Right forelimb (tissue), 1 donor: ENCODE results near the gene DISC1.

Source experiments
- DNase-seq: peaks from one replicate; pipeline ENCODE4 v3.0.0-alpha.2; 2018

Gene DISC1

DNA sequence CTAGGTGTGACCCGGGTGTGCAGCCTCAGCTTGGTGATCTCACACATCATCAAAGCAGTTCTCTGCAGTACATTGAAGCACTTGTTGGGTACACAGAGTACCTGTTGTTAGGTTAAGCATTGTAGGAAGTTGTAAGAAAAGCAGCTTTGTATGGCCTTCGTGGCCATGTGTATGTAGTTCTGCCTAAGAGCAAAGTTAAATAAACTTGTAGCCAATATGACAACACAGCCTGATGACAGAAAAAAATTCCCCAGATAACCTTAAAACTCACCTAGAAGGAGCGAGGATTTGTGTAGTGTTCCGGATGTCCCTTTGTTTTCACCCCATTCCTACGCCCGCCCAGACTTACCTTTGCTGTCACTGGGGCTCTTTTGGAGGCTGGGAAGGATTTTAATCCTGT is 48.0 kb downstream of the DISC1 start:
- no peak for DNase-seq

DNA sequence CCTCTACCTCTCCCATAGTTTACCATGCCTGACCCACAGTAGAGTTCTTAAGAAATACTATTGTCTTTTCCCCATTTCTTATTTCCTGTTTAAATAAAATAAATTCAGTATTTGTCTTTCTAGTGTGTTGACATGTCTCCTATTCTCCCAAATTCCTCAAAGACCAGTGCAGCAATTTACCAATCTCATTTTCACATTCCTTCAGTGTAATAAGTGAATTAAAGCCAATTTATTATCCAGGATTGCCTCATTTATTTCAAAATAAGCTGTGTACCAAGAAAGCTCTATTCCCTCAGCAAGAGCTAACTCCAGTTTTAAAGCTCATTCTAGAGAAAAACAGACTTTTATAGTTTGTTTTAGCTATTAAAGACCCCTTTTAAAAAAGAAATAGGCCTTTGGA is 49.9 kb downstream of the DISC1 start:
- no peak for DNase-seq

DNA sequence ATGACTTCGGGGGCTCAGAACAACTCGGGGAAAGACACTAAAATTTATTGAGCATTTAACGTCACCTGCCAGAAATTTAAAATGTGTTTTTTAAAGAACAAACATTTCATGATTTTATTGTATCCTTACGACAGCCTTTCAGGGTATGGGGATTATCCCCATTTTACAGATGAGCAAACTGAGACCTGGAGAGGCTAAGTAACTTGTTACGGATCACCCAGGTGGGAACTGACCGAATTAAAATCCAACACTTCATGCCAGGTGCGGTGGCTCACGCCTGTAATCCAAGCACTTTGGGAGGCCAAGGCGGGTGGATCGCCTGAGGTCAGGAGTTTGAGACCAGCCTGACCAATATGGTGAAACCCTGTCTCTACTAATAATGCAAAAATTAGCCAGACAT is 50.9 kb downstream of the DISC1 start:
- DNase-seq, result no peak

DNA sequence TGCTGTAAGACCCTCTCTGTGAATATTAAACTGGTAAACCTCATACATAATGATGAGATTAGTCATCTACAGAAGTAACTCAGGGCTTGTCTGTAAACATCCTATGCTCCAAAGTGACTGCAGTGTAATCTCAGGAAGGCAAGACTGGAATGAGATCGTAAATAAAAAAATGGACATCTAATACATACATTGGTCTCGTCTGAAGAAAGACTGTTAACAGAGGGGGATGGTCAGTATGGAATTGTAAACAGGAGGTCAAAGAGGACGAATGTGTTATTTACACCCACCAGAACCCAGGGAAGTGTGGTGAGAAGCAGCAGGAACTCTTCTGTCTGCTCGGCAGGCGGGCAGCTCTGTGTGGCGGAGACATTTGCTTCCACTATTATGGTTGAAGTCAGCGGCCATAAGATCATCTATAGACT is 51.4 kb downstream of the DISC1 start:
- DNase-seq, result no peak

DNA sequence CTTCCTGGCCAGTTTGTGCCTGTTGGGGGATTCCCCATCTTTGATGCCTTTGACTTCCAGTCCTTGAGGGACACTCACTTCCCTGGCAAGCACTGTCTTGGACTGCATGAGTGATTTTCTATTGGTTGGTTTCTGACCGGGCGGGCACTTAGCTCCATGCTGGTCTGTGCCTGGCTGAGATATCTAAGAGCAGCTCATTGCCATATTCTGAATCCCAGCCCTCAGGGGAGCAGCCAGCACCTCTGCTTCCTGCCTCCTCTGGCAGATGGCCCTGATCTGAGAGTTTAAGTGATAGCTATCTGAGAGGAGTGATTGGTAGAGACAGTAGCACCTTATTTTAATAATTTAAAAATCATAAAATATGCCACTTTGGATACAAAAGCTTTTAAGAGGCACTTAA is 52.5 kb downstream of the DISC1 start:
- no peak for DNase-seq

DNA sequence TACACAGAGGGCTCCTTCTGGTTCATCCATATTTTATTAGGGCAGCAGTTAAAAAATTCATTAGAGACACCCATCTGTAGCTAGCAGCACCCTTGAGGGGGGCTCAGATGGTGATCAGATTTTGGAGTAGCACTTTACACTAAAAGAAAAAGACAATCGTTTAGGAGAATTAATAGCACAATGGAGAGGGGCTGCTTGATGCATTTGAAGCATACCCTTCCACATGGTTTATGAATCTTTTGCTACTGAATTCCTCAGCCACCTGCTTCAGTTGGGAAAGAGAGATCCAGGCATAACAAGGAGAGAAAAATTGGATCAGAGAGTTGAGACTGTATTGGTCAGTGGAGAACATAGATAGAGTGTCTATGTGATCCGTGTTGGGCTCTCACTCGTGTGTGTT is 54.4 kb downstream of the DISC1 start:
- no peak for DNase-seq

DNA sequence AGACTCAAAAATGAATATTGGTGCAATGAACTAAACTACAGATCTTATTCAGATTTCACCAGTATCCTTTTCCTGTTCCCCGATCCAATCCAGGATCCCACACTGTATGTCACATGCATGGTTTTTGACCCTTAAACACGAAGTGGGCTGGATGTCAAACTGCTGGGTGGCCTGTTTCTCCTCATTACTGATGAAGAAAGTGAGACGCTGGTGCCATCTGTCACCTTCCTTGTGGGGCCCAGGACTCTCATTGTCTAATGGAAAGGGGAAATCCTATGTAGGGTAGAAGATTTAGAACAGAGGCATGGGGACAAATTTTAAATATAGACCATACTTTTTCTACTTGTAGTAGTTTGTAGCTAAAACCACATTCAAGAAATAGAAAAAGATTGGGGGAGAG is 56.2 kb downstream of the DISC1 start:
- no peak for DNase-seq

DNA sequence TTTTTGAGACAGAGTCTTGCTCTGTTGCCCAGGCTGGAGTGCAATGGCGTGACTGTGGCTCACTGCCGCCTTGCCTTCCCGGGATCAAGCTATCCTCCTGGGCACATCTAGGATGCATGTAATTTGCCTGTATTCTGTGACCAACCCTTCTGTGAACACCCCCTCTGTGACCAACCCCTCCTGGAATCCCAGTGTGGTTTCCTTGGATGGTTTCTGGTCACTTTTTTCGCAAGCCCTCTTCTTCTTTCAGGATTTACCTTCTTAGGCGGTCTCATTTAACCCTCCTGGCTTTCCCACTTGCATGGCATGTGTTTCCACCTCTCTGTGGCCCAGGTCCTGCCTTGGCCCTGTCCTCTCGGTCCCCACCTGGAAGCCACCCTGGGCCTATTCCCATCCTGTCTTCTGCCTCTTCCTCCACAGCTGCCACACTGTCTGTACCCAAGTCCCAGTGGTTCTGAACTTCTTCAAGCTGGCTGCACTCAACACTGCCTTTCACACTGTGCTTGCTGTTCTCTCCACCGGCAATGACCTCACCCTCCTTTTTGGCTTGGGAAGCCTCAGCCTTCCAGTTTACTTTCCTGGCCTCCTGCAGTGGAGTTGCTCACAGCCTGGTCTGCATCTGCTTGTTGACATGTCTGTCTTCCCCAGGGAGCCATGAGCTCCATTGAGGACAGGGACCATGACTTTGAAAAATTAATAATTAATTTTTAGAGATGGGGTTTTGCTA is 57.0 kb downstream of the DISC1 start:
- DNase-seq, result no peak

DNA sequence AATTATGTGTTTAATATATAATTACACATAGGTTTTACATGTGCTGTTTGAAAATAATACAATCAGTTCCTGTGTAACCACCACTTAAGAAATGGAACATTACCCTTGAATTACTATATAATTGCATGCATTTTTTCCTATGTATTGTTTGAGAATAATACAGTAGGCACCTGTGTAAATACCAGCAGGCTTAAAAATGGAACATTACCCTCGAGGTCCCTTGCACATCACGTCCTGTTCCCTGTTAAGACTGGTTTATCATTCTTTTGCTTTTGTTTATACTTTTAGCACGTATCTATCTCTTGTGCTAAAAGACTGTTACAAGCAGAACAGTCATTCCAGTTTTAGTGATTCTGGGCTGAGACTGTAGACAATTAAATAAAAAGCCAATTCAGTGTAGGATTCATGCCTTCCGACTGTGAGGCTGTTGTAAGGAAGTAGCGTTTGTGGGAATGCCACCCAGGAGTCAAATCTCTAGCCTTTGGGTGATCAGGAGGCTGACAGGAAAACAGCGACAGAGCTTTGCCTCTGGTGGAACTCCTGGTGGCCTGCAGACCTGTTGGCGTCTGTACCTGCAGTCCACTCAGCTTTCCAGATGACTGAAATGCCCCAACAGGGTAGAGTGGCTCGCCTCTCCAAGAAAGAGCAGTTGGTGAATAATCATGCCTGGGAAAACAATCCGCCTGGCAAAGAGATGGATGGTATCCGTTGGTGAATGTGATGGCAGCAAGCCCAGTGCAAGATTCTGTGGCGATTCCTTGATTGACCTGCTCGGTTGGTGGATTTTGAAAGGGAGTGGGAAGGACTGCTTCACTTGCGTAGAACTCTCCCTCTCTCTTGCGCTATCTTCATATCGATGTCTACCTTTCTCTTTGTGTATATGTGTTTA is 58.0 kb downstream of the DISC1 start:
- DNase-seq, result no peak

DNA sequence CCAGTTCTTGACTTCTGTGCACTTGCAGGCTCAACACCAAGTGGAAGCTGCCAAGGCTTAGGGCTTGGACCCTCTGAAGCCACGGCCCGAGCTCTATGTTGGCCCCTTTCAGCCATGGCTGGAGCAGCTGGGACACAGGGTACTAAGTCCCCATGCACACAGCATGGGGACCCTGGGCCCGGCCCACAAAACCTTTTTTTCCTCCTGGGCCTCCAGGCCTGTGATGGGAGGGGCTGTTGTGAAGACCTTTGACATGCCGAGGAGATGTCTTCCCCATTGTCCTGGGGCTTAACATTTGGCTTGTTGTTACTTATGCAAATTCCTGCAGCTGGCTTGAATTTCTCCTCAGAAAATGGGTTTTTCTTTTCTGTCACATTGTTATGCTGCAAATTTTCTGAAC is 59.8 kb downstream of the DISC1 start:
- no peak for DNase-seq

DNA sequence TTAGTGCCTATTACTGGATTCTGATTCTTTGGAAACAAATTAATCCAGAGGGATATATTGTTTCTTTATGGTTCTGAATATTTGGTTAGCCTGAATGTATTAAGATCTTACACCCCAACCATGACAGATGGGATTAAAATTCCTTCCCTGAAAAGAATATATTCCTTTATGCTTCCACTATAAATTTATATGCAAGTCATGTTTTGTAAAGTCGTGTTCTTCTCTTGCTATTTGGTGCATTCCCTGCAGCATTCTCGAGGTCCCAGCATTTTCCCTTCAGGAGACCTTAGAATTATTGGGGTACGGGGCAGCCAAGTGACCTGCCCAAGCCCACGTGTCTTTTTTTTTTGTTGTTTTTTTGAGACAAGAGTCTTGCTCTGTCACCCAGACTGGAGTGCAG is 62.4 kb downstream of the DISC1 start:
- no peak for DNase-seq

DNA sequence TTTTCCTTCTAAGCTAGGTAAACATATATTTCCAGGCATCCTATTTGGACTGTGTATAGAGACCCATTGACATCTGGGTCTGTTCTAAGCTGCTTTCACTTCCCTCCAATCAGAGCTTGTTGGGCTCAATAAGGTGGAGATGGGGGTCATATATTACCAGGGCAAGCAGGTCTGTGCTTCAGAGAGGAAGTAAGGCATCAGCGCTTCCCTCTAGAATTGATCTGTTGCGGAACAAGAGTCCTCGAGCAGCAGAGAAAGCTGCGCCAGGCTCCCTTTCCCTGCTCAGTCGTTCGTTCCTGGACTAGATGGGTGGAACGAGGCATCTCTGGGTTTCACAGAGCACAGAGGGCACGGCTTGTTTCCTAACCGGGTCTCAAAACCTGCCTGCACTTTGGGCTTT is 63.5 kb downstream of the DISC1 start:
- DNase-seq, result no peak

DNA sequence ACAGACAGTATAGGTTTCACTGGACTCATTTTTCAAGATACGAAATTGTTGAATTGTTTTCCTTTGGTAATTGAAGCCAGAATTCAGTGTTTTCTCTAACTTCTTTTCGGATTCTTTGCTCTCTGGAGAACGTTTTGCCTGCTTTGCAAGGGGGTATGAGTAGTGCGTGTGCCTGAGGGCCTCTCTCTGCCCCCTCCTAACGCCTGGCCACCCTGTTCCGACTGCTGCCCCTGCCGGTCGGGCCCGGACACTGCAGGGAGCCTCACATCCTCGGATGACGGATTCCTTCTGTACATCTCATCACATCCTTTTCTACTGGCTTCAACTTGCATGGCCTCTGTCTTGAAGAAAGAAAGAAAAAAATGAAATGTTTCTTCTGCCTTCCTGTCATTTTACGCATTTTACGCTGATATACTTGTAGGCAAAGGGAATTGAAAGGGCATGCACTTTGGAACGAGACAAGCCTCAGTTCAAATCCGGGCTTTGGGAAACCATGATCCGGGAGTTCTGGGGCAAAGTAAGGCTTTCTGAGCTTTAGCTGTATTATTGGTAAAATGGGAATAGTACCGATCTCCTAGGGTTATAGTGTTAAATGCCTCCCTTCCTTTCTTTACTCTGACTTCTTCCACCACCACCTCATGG is 65.1 kb downstream of the DISC1 start:
- no peak for DNase-seq

DNA sequence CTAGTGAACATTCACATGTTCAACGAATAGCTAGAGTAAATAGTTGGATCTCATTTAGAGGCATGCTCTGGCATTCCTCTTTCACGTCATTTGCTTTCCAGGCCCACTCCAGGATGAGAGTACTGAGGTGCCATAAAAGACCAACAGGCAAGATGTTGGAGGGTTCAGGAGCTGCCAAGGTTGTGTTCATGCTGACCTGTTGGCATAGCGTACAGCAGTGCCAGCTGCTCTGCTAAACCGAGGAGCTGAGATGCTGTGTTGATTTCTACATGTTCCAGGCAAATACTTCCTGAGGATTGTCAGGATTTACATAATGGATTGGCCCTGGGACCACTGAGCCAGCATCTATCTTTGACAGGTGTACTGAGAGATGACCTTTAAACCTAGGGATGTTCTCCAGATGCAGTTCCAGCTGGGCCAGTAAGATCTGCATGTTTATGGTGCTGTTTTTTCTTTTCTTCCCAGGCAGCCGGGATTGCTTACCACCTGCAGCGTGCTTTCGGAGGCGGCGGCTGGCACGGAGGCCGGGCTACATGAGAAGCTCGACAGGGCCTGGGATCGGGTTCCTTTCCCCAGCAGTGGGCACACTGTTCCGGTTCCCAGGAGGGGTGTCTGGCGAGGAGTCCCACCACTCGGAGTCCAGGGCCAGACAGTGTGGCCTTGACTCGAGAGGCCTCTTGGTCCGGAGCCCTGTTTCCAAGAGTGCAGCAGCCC is 66.9 kb downstream of the DISC1 start:
- DNase-seq, result no peak

DNA sequence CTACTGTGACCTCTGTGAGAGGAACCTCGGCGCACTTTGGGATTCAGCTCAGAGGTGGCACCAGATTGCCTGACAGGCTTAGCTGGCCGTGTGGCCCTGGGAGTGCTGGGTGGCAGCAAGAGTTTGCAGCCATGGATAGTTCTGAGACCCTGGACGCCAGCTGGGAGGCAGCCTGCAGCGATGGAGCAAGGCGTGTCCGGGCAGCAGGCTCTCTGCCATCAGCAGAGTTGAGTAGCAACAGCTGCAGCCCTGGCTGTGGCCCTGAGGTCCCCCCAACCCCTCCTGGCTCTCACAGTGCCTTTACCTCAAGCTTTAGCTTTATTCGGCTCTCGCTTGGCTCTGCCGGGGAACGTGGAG is 67.5 kb downstream of the DISC1 start:
- peak; percentile 56 for DNase-seq

DNA sequence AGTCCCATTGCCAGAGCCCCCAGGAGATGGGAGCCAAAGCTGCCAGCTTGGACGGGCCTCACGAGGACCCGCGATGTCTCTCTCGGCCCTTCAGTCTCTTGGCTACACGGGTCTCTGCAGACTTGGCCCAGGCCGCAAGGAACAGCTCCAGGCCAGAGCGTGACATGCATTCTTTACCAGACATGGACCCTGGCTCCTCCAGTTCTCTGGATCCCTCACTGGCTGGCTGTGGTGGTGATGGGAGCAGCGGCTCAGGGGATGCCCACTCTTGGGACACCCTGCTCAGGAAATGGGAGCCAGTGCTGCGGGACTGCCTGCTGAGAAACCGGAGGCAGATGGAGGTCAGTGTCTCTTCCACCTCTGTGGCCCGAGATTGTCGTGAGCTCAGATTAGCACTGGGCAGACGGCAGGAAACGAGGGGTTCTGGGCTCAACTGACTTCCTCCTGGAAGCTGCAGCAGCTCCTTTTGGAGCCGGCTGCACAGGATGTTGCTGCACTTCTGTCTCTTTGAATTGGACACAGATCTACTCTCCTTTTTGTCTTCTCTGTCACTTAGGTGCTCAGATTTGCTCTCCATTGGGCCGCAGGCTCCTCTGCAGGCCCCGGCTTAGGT is 68.0 kb downstream of the DISC1 start:
- no peak for DNase-seq

DNA sequence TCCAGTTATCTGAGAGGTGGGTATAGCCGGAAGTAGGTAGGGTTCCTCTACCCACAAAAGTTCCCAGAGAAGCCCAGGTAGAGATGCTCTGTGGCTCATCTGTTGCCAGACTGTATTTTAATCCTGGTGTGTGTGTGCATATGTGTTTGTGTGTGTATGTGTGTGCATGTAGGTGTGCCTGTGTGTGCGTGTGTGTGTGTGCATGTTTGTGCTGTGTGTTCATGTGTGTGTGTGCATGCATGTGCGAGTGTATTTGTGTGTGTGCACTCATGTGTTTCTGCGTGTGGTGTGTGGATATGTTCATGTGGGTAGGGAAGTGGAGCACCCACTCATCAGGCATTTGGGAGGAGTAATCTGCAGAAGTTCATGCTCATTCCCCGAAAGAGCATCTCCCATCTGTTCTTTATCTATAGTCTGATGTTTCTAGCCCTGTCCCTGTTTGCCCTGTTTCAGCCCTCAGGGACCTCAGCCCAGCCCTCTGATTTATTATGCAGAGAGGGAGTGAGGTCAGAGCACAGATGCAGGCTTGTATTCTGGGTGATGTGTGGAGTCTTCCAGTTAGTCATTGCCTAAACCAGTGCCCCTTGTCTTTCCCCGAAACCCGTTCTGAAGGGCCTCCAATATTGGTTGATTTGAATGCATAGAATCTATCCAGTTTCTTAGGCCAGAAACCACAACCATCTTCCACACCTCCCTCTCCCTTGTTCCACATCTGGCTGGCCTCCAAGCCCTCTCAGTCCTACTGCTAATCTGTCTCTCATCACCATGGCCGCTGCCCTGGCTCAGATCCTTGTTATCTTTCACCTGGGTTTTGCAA is 69.1 kb downstream of the DISC1 start:
- DNase-seq, result no peak

DNA sequence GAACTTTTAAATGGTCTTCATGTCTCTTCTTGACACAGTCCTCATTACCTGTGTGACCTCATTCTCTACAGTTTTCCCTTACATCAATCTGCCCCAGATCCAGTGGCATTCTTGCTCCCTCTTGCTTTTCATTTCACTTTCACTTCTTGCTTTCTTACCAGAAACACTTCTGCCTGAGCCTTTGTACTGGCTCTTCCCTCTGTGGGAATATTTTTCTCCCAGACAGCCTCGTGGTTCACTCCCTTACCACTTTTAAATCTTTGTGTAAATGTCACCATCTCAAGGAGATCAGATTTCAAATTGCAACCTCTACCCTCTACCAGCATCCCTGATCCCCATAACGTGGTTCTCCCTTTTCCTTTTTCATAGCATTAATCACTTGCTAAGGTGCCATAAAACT is 73.2 kb downstream of the DISC1 start:
- no peak for DNase-seq

DNA sequence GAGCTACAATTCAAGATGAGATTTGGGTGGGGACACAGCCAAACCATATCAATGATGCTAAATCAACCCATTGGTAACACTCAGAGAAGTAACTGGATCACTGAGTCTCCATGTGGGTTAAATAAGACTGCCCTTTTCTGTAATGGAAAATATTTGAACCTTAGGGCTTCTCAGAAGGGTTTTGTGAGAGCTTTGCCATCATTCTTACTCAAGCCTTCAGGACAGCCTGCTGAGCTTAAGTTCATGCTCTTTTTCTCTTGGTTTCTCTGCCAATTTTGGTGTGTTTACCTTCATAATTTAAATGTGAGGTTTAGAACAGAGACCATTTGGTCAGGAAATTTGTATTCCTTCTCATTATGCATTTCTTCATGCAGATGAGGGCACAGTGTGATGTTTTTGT is 74.7 kb downstream of the DISC1 start:
- no peak for DNase-seq

DNA sequence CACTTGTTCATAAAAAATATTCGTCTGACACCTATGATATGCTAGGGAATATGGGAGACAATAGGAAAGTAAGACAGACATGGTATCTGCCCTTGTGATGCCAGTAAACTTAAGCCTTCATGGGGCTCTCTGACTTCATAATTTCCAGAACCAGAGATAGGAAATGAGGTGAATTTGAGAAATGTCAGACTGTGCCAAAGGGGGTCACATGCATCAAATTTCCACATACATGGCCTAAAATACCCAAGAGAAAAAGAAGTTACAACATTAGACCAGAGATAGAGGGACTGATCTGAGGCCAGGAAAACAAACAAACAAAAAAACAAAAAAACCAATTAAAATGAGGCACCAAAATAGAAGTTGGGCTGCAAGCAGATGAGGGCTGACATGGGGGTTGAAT is 75.7 kb downstream of the DISC1 start:
- DNase-seq, result no peak

DNA sequence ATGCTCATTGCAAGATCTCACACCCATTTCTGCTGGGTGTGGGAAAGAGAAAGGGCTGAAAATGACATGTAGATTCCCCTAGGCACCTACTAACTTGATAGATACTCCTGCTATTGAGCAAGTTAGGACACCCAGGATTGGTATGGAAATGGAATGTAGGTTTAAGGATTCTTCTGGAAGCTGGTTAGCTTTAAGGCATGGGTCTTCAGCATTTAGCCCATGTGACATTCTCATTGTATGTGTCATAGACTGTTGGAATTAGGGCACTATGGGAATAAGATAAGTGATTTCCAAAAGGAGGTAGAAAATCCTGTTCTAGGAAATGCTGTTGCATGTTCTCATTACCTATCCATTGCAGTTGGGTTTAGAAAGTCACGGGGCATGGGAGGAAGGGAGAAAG is 76.2 kb downstream of the DISC1 start:
- no peak for DNase-seq
